Right lobe of liver (tissue), 4 donors: ENCODE measurements around the gene PTPRT.

Experiments
- POLR2A ChIP-seq: fragments of 450-650 bp; IDR thresholded peaks from one replicate; pipeline ENCODE4 v1.6.1; 2017; ENCODE audit warnings: antibody characterized with exemption, mild to moderate bottlenecking
- TF ChIP-seq, protein P1 (sequence below), 4 donors: fragments of 200-600 bp in 3 of 4; fragments of 450-650 bp in 1 of 4; IDR thresholded peaks; one replicate each; pipeline versions ENCODE4 v1.5.1 to v1.8.0; 2016 to 2022; ENCODE audit warnings: antibody characterized with exemption in 4 of 4, mild to moderate bottlenecking in 2 of 4
- donor health status: DM: no; HTN: no; CAD: no.
- donor health status: DM: no; HTN: no; CAD: no.
- donor health status: DM: no; HTN: yes; CAD: no.

DNA sequence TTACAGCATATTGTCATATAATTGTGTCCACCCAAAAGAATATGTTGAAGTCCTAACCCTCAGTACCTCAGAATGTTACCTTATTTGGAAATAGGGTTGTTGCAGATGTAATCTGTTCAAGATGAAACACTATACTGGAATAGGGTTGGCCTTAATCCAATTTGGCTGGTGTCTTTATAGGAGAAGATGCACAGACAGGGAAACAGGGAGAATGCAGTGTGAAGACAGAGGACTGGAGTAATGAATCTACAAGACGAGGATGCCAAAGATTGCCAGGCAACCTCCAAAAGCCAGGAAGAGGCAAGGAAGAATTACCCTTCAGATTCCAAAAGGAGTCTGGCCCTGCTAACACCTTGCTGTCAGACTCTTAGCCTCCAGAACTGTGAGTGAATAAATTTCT is 482.9 kb downstream of the PTPRT start:
- TF ChIP-seq, protein P1, sequence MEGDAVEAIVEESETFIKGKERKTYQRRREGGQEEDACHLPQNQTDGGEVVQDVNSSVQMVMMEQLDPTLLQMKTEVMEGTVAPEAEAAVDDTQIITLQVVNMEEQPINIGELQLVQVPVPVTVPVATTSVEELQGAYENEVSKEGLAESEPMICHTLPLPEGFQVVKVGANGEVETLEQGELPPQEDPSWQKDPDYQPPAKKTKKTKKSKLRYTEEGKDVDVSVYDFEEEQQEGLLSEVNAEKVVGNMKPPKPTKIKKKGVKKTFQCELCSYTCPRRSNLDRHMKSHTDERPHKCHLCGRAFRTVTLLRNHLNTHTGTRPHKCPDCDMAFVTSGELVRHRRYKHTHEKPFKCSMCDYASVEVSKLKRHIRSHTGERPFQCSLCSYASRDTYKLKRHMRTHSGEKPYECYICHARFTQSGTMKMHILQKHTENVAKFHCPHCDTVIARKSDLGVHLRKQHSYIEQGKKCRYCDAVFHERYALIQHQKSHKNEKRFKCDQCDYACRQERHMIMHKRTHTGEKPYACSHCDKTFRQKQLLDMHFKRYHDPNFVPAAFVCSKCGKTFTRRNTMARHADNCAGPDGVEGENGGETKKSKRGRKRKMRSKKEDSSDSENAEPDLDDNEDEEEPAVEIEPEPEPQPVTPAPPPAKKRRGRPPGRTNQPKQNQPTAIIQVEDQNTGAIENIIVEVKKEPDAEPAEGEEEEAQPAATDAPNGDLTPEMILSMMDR (IDR thresholded peaks at IDR 0.05): no peak
- no peak for TF ChIP-seq POLR2A
